OCI-LY7 (cell line): ENCODE data around the gene KCNQ1.

ENCODE experiments used
- EZH2phosphoT487 ChIP-seq: fragments of 200-600 bp; sonication (generic); IDR thresholded peaks from 2 replicates; pipeline ENCODE4 v1.6.1; 2018; ENCODE audit warnings: low read depth, borderline replicate concordance, mild to moderate bottlenecking, mixed run types, antibody characterized with exemption, low read length, moderate library complexity, mixed read lengths
- TF ChIP-seq, protein P1 (sequence below): fragments of 200-600 bp; sonication (generic); conservative IDR thresholded peaks from 2 replicates; pipeline ENCODE4 v1.5.1; 2014; ENCODE audit warnings: mild to moderate bottlenecking, antibody characterized with exemption, low read length, moderate library complexity, mixed read lengths

GRCh38 chr11:2400069-2400761, 44.6 kb upstream of the KCNQ1 start, which contains the start of gene TSSC4:
- TF ChIP-seq, protein P1, sequence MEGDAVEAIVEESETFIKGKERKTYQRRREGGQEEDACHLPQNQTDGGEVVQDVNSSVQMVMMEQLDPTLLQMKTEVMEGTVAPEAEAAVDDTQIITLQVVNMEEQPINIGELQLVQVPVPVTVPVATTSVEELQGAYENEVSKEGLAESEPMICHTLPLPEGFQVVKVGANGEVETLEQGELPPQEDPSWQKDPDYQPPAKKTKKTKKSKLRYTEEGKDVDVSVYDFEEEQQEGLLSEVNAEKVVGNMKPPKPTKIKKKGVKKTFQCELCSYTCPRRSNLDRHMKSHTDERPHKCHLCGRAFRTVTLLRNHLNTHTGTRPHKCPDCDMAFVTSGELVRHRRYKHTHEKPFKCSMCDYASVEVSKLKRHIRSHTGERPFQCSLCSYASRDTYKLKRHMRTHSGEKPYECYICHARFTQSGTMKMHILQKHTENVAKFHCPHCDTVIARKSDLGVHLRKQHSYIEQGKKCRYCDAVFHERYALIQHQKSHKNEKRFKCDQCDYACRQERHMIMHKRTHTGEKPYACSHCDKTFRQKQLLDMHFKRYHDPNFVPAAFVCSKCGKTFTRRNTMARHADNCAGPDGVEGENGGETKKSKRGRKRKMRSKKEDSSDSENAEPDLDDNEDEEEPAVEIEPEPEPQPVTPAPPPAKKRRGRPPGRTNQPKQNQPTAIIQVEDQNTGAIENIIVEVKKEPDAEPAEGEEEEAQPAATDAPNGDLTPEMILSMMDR, result peak; percentile 89
- TF ChIP-seq EZH2phosphoT487, result no peak
